SK-N-SH treated with all-trans-retinoic acid at 6 μM for 48 hours (cell line): ENCODE measurements around the gene DCPS.

Source experiments
- BACH2 ChIP-seq: fragments of 250-450 bp; sonication (Bioruptor Pico); IDR thresholded peaks from 2 replicates; pipeline ENCODE4 v1.9.0; 2021; ENCODE audit warnings: mild to moderate bottlenecking, borderline replicate concordance
- PATZ1 ChIP-seq: fragments of 250-450 bp; sonication (Bioruptor Pico); IDR thresholded peaks from 2 replicates; pipeline ENCODE4 v1.8.0; 2020; ENCODE audit warnings: mild to moderate bottlenecking, moderate library complexity, borderline replicate concordance
- PPARA ChIP-seq: fragments of 250-450 bp; sonication (Bioruptor Pico); IDR thresholded peaks from 2 replicates; pipeline ENCODE4 v1.5.0; 2020; ENCODE audit warnings: mild to moderate bottlenecking, borderline replicate concordance
- TOX ChIP-seq: fragments of 250-450 bp; sonication (Bioruptor Pico); IDR thresholded peaks from 2 replicates; pipeline ENCODE4 v1.8.0; 2021; ENCODE audit warnings: mild to moderate bottlenecking, moderate library complexity, borderline replicate concordance
- TSHZ2 ChIP-seq: fragments of 250-450 bp; sonication (Bioruptor Pico); IDR thresholded peaks from 2 replicates; pipeline ENCODE4 v1.5.0; 2020; ENCODE audit warnings: mild to moderate bottlenecking, moderate library complexity
- ZFP3 ChIP-seq: fragments of 250-450 bp; sonication (Bioruptor Pico); IDR thresholded peaks from 2 replicates; pipeline ENCODE4 v1.5.0; 2020; ENCODE audit warnings: mild to moderate bottlenecking, moderate library complexity
- ZFP30 ChIP-seq: fragments of 450-650 bp; formaldehyde crosslinking; IDR thresholded peaks from 2 replicates; pipeline ENCODE4 v1.5.0; 2022; ENCODE audit warnings: mild to moderate bottlenecking, moderate library complexity
- TF ChIP-seq, protein P1 (sequence below): fragments of 250-450 bp; sonication (Bioruptor Pico); IDR thresholded peaks from 2 replicates; pipeline ENCODE4 v1.5.1; 2021; ENCODE audit warnings: mild to moderate bottlenecking, moderate library complexity

- TF ChIP-seq, protein P1, sequence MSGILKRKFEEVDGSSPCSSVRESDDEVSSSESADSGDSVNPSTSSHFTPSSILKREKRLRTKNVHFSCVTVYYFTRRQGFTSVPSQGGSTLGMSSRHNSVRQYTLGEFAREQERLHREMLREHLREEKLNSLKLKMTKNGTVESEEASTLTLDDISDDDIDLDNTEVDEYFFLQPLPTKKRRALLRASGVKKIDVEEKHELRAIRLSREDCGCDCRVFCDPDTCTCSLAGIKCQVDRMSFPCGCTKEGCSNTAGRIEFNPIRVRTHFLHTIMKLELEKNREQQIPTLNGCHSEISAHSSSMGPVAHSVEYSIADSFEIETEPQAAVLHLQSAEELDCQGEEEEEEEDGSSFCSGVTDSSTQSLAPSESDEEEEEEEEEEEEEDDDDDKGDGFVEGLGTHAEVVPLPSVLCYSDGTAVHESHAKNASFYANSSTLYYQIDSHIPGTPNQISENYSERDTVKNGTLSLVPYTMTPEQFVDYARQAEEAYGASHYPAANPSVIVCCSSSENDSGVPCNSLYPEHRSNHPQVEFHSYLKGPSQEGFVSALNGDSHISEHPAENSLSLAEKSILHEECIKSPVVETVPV, result no peak
- no peak for TF ChIP-seq PATZ1 (CRISPR knock-in tag)
- TF ChIP-seq TOX (CRISPR knock-in tag), result no peak
- no peak for TF ChIP-seq TSHZ2 (CRISPR knock-in tag)
- no peak for TF ChIP-seq BACH2 (CRISPR knock-in tag)
- no peak for TF ChIP-seq ZFP30 (CRISPR knock-in tag)
- no peak for TF ChIP-seq PPARA (CRISPR knock-in tag)
- no peak for TF ChIP-seq ZFP3 (CRISPR knock-in tag)
Observed at GRCh38 chr11:126366064-126366822, 62.4 kb downstream of the DCPS start.
